Activated naive CD4-positive, alpha-beta T cell treated with anti-CD3 and anti-CD28 coated beads, Interleukin-2, amount 50 U/mL, for 72 hours (primary cell): ENCODE results near the gene BLZF1. TPM values are rescaled to one million over a fixed set of nuclear protein-coding genes. Genes with fewer than 3 reads are reported as not detected.
"Not testable (repeated sequence)": the region's sequence is repeated elsewhere in the genome, so short reads cannot be mapped to it uniquely, and the experiment has no call there.

Experiments used
- ATAC-seq, 2 donors: fragments of 150-1000 bp; cut with Tn5 transposase; 2 replicates each; pipeline ENCODE4 v1.10.0; 2021; ENCODE audit warnings: mild to moderate bottlenecking in 2 of 2, moderate library complexity in 2 of 2
- DNase-seq, 2 donors: peaks; one replicate each; pipeline ENCODE4 v3.0.0; 2021 to 2022; ENCODE audit warnings: low spot score in 2 of 2
- H3K27ac Mint-ChIP-seq, 2 donors: one replicate each; pipeline ENCODE4 v1.8.0; 2022; ENCODE audit warnings: mild to moderate bottlenecking in 2 of 2, mixed read lengths in 2 of 2
- H3K36me3 Mint-ChIP-seq, 2 donors: one replicate each; pipeline ENCODE4 v1.8.0; 2022; ENCODE audit warnings: mixed read lengths in 2 of 2
- H3K9me3 Mint-ChIP-seq, 2 donors: one replicate each; pipeline ENCODE4 v1.8.0; 2022; ENCODE audit warnings: mixed read lengths in 2 of 2
- total RNA-seq, 2 donors: library from RNA; stranded (reverse); gene quantifications; one replicate each; pipeline ENCODE4 v1.2.3, GENCODE V29; 2022

Gene BLZF1
- total RNA-seq, 2 donors from 2014 or later: 6.1 to 9.8 TPM

- peaks cover 26 to 45% of the 10 kb centered on the region in 2 donors for H3K9me3 Mint-ChIP-seq
- ATAC-seq, DNase-seq, H3K27ac Mint-ChIP-seq: not testable (repeated sequence)
- peaks cover 16 to 42% of the 10 kb centered on the region in 2 donors for H3K36me3 Mint-ChIP-seq
Observed at GRCh38 chr1:169402578-169402977, 34.6 kb downstream of the BLZF1 start.

GRCh38 chr1:169408340-169408739, 40.3 kb downstream of the BLZF1 start:
- DNase-seq, H3K27ac Mint-ChIP-seq, ATAC-seq: not testable (repeated sequence)
- H3K9me3 Mint-ChIP-seq: peaks cover 23 to 40% of the 10 kb centered on the region in 2 donors
- H3K36me3 Mint-ChIP-seq: peaks cover 8 to 44% of the 10 kb centered on the region in 2 donors

GRCh38 chr1:169414952-169415351, 47.0 kb downstream of the BLZF1 start:
- Mint-ChIP-seq H3K9me3 (peaks cover 8 to 9% of the 10 kb centered on the region in 2 donors), H3K36me3 (peaks cover 0 to 8% of the 10 kb centered on the region in 2 donors), H3K27ac (no peak overlapping the region)
- ATAC-seq: no peak
- DNase-seq: no peak

- DNase-seq (no peak), ATAC-seq (no peak)
- no peaks in the 10 kb centered on the region for H3K9me3 Mint-ChIP-seq
- H3K27ac Mint-ChIP-seq: no peak overlapping the region
- no peaks in the 10 kb centered on the region for H3K36me3 Mint-ChIP-seq
Observed at GRCh38 chr1:169421309-169421708, 53.3 kb downstream of the BLZF1 start.

GRCh38 chr1:169426174-169426705, 58.2 kb downstream of the BLZF1 start:
- Mint-ChIP-seq H3K27ac (no peak overlapping the region), H3K36me3 (peaks cover 0 to 5% of the 10 kb centered on the region in 2 donors), H3K9me3 (no peaks in the 10 kb centered on the region)
- DNase-seq (no peak), ATAC-seq (no peak)

GRCh38 chr1:169427081-169427641, 59.2 kb downstream of the BLZF1 start, which contains the start of gene CCDC181:
Gene CCDC181 (minus strand): TSS chr1:169427474. CDS start chr1:169424927, 2,547 bp downstream.
- Mint-ChIP-seq H3K36me3 (peaks cover 5 to 10% of the 10 kb centered on the region in 2 donors), H3K9me3 (peaks cover 0 to 4% of the 10 kb centered on the region in 2 donors), H3K27ac (peak within 1 kb of the TSS; percentile 24 to 53)
- ATAC-seq (peak; percentile 95 to 99), DNase-seq (peak; percentile 60 to 64)

Other genes with a start within 250 kb of the BLZF1 start
- 10 to 100 TPM; 13.0 TPM for gene NME7, start 398 bp upstream of the BLZF1 start, total RNA-seq
- gene CCDC181, start 59.3 kb downstream of the BLZF1 start, total RNA-seq: under 1 TPM in 1 of 2 donors, not detected in 1; 0.30 TPM
- 1 to 10 TPM; 4.0 to 6.5 TPM for gene SLC19A2, start 117.7 kb downstream of the BLZF1 start, total RNA-seq
- gene F5, start 218.3 kb downstream of the BLZF1 start, total RNA-seq: 10 to 100 TPM; 90.3 to 93.5 TPM